Neural progenitor cell (in vitro differentiated cells): Measurements from ENCODE around the gene MRTO4. TPM values are rescaled to one million over a fixed set of nuclear protein-coding genes. Genes with fewer than 3 reads are reported as not detected.

Experiments used
- DNase-seq: peaks from one replicate; pipeline ENCODE4 v3.0.0-alpha.2; 2016; ENCODE audit warnings: low spot score
- H2AFZ ChIP-seq: fragments of 200-600 bp; sonication (generic); replicated peaks from 2 replicates; pipeline ENCODE4 v1.6.1; 2016; ENCODE audit warnings: antibody characterized with exemption
- H3F3A ChIP-seq: fragments of 200-600 bp; sonication (generic); 2 replicates; pipeline ENCODE4 v1.6.1; 2016; ENCODE audit warnings: antibody characterized with exemption, low read depth
- H3K27ac ChIP-seq: fragments of 200-600 bp; sonication (generic); 2 replicates; pipeline ENCODE4 v1.5.1; 2016; ENCODE audit warnings: mild to moderate bottlenecking
- H3K27me3 ChIP-seq: fragments of 200-600 bp; sonication (generic); 2 replicates; pipeline ENCODE4 v1.6.1; 2016; ENCODE audit warnings: mild to moderate bottlenecking, moderate library complexity
- H3K36me3 ChIP-seq: fragments of 200-600 bp; sonication (generic); 2 replicates; pipeline ENCODE4 v1.5.1; 2016
- H3K4me1 ChIP-seq: fragments of 200-600 bp; sonication (generic); 2 replicates; pipeline ENCODE4 v1.6.1; 2016; ENCODE audit warnings: mixed run types
- H3K4me2 ChIP-seq: fragments of 200-600 bp; sonication (generic); 2 replicates; pipeline ENCODE4 v1.6.1; 2016
- H3K4me3 ChIP-seq: fragments of 200-600 bp; sonication (generic); 2 replicates; pipeline ENCODE4 v1.5.1; 2016
- H3K79me2 ChIP-seq: fragments of 200-600 bp; sonication (generic); 2 replicates; pipeline ENCODE4 v1.6.1; 2016; ENCODE audit warnings: low read depth
- H3K9ac ChIP-seq: fragments of 200-600 bp; sonication (generic); 2 replicates; pipeline ENCODE4 v1.6.1; 2016
- H3K9me3 ChIP-seq: fragments of 200-600 bp; sonication (generic); 2 replicates; pipeline ENCODE4 v1.5.1; 2016; ENCODE audit warnings: low read depth
- H4K20me1 ChIP-seq: fragments of 200-600 bp; sonication (generic); 2 replicates; pipeline ENCODE4 v1.6.1; 2016; ENCODE audit warnings: low read depth
- H3K27ac Mint-ChIP-seq: 3 replicates; pipeline ENCODE4 v1.8.0; 2021; ENCODE audit warnings: mixed read lengths
- H3K27me3 Mint-ChIP-seq: 2 replicates; pipeline ENCODE4 v1.8.0; 2022; ENCODE audit warnings: low read depth, mild to moderate bottlenecking, inconsistent platforms, moderate library complexity, mixed read lengths; ENCODE audit not compliant: insufficient read depth
- H3K36me3 Mint-ChIP-seq: 3 replicates; pipeline ENCODE4 v1.8.0; 2021; ENCODE audit warnings: mixed read lengths
- H3K4me1 Mint-ChIP-seq: 3 replicates; pipeline ENCODE4 v1.8.0; 2021; ENCODE audit warnings: mixed read lengths
- H3K4me3 Mint-ChIP-seq: 3 replicates; pipeline ENCODE4 v1.8.0; 2021; ENCODE audit warnings: mild to moderate bottlenecking, moderate library complexity, mixed read lengths
- H3K9me3 Mint-ChIP-seq: 3 replicates; pipeline ENCODE4 v1.8.0; 2020; ENCODE audit warnings: mixed read lengths
- EZH2 ChIP-seq: fragments of 200-600 bp; sonication (generic); IDR thresholded peaks from 2 replicates; pipeline ENCODE4 v1.6.1; 2017; ENCODE audit warnings: antibody characterized with exemption, mild to moderate bottlenecking, moderate library complexity
- EZH2phosphoT487 ChIP-seq: fragments of 200-600 bp; sonication (generic); IDR thresholded peaks from 2 replicates; pipeline ENCODE4 v1.6.1; 2017; ENCODE audit warnings: antibody characterized with exemption
- total RNA-seq: library from RNA; depleted of rRNA; stranded (reverse); fragments of >200 nt; gene quantifications from 2 replicates; pipeline ENCODE4 v1.2.3, GENCODE V29; 2015; ENCODE audit warnings: low replicate concordance
- TF ChIP-seq, protein P1 (sequence below): fragments of 200-600 bp; sonication (generic); IDR thresholded peaks from 2 replicates; pipeline ENCODE4 v1.5.1; 2017; ENCODE audit warnings: antibody characterized with exemption, mild to moderate bottlenecking

The MRTO4 gene
- total RNA-seq, 1 donor from 2014 or later = 23.2 TPM

GRCh38 chr1:19220991-19221390 lies 30.6 kb upstream of the MRTO4 start:
- peaks cover 37% of the 10 kb centered on the region for H3K36me3 Mint-ChIP-seq
- Histone ChIP-seq H3K4me3 (no peak overlapping the region), H3K9ac (no peak overlapping the region), H4K20me1 (peaks cover 7% of the 10 kb centered on the region), H3K4me1 (no peaks in the 10 kb centered on the region), H3K9me3 (no peaks in the 10 kb centered on the region), H3K36me3 (peaks cover 10% of the 10 kb centered on the region), H2AFZ (no peak overlapping the region), H3K4me2 (no peak overlapping the region), H3K27me3 (no peaks in the 10 kb centered on the region), H3K79me2 (peaks cover 4% of the 10 kb centered on the region), H3K27ac (no peak overlapping the region), H3F3A (no peaks in the 10 kb centered on the region)
- no peaks in the 10 kb centered on the region for H3K27me3 Mint-ChIP-seq
- no peak overlapping the region for H3K4me3 Mint-ChIP-seq
- H3K4me1 Mint-ChIP-seq = no peaks in the 10 kb centered on the region
- no peak for TF ChIP-seq EZH2
- no peak for TF ChIP-seq EZH2phosphoT487
- H3K27ac Mint-ChIP-seq = no peak overlapping the region
- DNase-seq = no peak
- no peaks in the 10 kb centered on the region for H3K9me3 Mint-ChIP-seq

DNA sequence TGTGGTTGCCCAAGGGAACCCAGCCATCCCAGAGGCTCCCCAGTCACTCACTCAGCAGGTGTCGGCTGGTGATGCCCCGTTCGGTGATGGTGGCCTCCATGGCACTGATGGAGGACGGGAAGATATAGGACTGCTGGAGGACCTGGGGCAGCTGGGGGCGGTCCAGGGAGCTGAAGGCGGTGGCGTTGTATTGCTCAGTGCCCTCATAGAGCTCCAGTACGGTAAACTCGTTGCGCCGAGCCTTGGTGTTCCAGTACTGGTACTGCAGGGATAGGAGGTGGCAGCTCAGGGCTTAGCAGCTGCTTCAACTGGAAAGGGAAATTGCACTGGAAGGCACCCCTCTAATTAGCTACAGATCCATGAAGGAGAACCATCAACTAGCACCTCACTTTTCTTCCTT lies 29.0 kb upstream of the MRTO4 start:
- Histone ChIP-seq H3K4me2 (no peak overlapping the region), H3K36me3 (peaks cover 10% of the 10 kb centered on the region), H3K9ac (no peak overlapping the region), H3K27ac (no peak overlapping the region), H3F3A (no peaks in the 10 kb centered on the region), H2AFZ (no peak overlapping the region), H3K79me2 (no peaks in the 10 kb centered on the region), H3K9me3 (no peaks in the 10 kb centered on the region), H3K4me1 (no peaks in the 10 kb centered on the region), H3K4me3 (no peak overlapping the region), H4K20me1 (peaks cover 4% of the 10 kb centered on the region), H3K27me3 (no peaks in the 10 kb centered on the region)
- H3K36me3 Mint-ChIP-seq = peaks cover 41% of the 10 kb centered on the region
- DNase-seq = no peak
- no peaks in the 10 kb centered on the region for H3K27me3 Mint-ChIP-seq
- TF ChIP-seq, protein P1, sequence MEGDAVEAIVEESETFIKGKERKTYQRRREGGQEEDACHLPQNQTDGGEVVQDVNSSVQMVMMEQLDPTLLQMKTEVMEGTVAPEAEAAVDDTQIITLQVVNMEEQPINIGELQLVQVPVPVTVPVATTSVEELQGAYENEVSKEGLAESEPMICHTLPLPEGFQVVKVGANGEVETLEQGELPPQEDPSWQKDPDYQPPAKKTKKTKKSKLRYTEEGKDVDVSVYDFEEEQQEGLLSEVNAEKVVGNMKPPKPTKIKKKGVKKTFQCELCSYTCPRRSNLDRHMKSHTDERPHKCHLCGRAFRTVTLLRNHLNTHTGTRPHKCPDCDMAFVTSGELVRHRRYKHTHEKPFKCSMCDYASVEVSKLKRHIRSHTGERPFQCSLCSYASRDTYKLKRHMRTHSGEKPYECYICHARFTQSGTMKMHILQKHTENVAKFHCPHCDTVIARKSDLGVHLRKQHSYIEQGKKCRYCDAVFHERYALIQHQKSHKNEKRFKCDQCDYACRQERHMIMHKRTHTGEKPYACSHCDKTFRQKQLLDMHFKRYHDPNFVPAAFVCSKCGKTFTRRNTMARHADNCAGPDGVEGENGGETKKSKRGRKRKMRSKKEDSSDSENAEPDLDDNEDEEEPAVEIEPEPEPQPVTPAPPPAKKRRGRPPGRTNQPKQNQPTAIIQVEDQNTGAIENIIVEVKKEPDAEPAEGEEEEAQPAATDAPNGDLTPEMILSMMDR = no peak
- TF ChIP-seq EZH2phosphoT487 (no peak), EZH2 (no peak)
- no peaks in the 10 kb centered on the region for H3K9me3 Mint-ChIP-seq
- no peak overlapping the region for H3K4me3 Mint-ChIP-seq
- H3K27ac Mint-ChIP-seq = no peak overlapping the region
- no peaks in the 10 kb centered on the region for H3K4me1 Mint-ChIP-seq

- Mint-ChIP-seq H3K4me1 (no peaks in the 10 kb centered on the region), H3K27ac (no peak overlapping the region), H3K4me3 (no peak overlapping the region), H3K36me3 (peaks cover 43% of the 10 kb centered on the region), H3K9me3 (no peaks in the 10 kb centered on the region), H3K27me3 (no peaks in the 10 kb centered on the region)
- no peaks in the 10 kb centered on the region for H3F3A ChIP-seq
- H2AFZ ChIP-seq = no peak overlapping the region
- peaks cover 4% of the 10 kb centered on the region for H4K20me1 ChIP-seq
- no peaks in the 10 kb centered on the region for H3K9me3 ChIP-seq
- peaks cover 6% of the 10 kb centered on the region for H3K36me3 ChIP-seq
- no peak overlapping the region for H3K4me2 ChIP-seq
- H3K27me3 ChIP-seq = no peaks in the 10 kb centered on the region
- H3K9ac ChIP-seq = no peak overlapping the region
- no peaks in the 10 kb centered on the region for H3K79me2 ChIP-seq
- no peaks in the 10 kb centered on the region for H3K4me1 ChIP-seq
- no peak overlapping the region for H3K4me3 ChIP-seq
- no peak for DNase-seq
- H3K27ac ChIP-seq = no peak overlapping the region
- TF ChIP-seq, protein P1 = no peak
- TF ChIP-seq EZH2phosphoT487 (no peak), EZH2 (no peak)
Measured at GRCh38 chr1:19222979-19223824, 28.4 kb upstream of the MRTO4 start.

GRCh38 chr1:19229229-19229628 lies 22.4 kb upstream of the MRTO4 start:
- Histone ChIP-seq H3K4me1 (no peaks in the 10 kb centered on the region), H3K27me3 (no peaks in the 10 kb centered on the region), H3K36me3 (no peaks in the 10 kb centered on the region), H3F3A (no peaks in the 10 kb centered on the region), H3K27ac (no peak overlapping the region), H3K4me2 (no peak overlapping the region), H2AFZ (no peak overlapping the region), H3K9me3 (no peaks in the 10 kb centered on the region), H3K9ac (no peak overlapping the region), H3K79me2 (no peaks in the 10 kb centered on the region), H3K4me3 (no peak overlapping the region), H4K20me1 (peaks cover 4% of the 10 kb centered on the region)
- TF ChIP-seq EZH2phosphoT487 = no peak
- TF ChIP-seq, protein P1 = no peak
- no peak for TF ChIP-seq EZH2
- Mint-ChIP-seq H3K4me3 (no peak overlapping the region), H3K9me3 (no peaks in the 10 kb centered on the region), H3K27ac (no peak overlapping the region), H3K36me3 (peaks cover 26% of the 10 kb centered on the region), H3K27me3 (no peaks in the 10 kb centered on the region), H3K4me1 (no peaks in the 10 kb centered on the region)
- no peak for DNase-seq
